HG03196 (cell line): Measurements from ENCODE around the gene AQP12A.

Experiments used
- ATAC-seq: cut with Tn5 transposase; IDR thresholded peaks from one replicate; pipeline ENCODE4 v1.9.1; 2021; ENCODE audit not compliant: unreplicated experiment

The AQP12A gene

GRCh38 chr2:240722376-240722775, 30.7 kb downstream of the AQP12A start:
- no peak for ATAC-seq

- ATAC-seq: no peak
Measured at GRCh38 chr2:240722796-240723735, 31.4 kb downstream of the AQP12A start.

- no peak for ATAC-seq
Measured at GRCh38 chr2:240723851-240724250, 32.2 kb downstream of the AQP12A start.

- ATAC-seq: no peak
Measured at GRCh38 chr2:240724431-240724830, 32.8 kb downstream of the AQP12A start.

GRCh38 chr2:240725266-240725665, 33.6 kb downstream of the AQP12A start:
- ATAC-seq: no peak

- no peak for ATAC-seq
Measured at GRCh38 chr2:240725671-240726070, 34.0 kb downstream of the AQP12A start.

- ATAC-seq: no peak
Measured at GRCh38 chr2:240726876-240727275, 35.2 kb downstream of the AQP12A start.

- no peak for ATAC-seq
Measured at GRCh38 chr2:240727439-240727838, 35.8 kb downstream of the AQP12A start.

- ATAC-seq: no peak
Measured at GRCh38 chr2:240727913-240728312, 36.2 kb downstream of the AQP12A start.

GRCh38 chr2:240728361-240728760, 36.7 kb downstream of the AQP12A start:
- ATAC-seq: no peak

- no peak for ATAC-seq
Measured at GRCh38 chr2:240728827-240729226, 37.2 kb downstream of the AQP12A start.

GRCh38 chr2:240730501-240731177, 39.0 kb downstream of the AQP12A start:
- no peak for ATAC-seq

- no peak for ATAC-seq
Measured at GRCh38 chr2:240731178-240731545, 39.5 kb downstream of the AQP12A start.

- no peak for ATAC-seq
Measured at GRCh38 chr2:240732184-240732583, 40.5 kb downstream of the AQP12A start.

- no peak for ATAC-seq
Measured at GRCh38 chr2:240732911-240733622, 41.4 kb downstream of the AQP12A start.

GRCh38 chr2:240733803-240734495, 42.3 kb downstream of the AQP12A start:
- ATAC-seq: no peak

- no peak for ATAC-seq
Measured at GRCh38 chr2:240734756-240735155, 43.1 kb downstream of the AQP12A start.

GRCh38 chr2:240735476-240735875, 43.8 kb downstream of the AQP12A start:
- no peak for ATAC-seq

- no peak for ATAC-seq
Measured at GRCh38 chr2:240736281-240737250, 44.9 kb downstream of the AQP12A start.

GRCh38 chr2:240737512-240737911, 45.8 kb downstream of the AQP12A start:
- no peak for ATAC-seq
